ENCODE data around the gene TRABD2B.

DNA sequence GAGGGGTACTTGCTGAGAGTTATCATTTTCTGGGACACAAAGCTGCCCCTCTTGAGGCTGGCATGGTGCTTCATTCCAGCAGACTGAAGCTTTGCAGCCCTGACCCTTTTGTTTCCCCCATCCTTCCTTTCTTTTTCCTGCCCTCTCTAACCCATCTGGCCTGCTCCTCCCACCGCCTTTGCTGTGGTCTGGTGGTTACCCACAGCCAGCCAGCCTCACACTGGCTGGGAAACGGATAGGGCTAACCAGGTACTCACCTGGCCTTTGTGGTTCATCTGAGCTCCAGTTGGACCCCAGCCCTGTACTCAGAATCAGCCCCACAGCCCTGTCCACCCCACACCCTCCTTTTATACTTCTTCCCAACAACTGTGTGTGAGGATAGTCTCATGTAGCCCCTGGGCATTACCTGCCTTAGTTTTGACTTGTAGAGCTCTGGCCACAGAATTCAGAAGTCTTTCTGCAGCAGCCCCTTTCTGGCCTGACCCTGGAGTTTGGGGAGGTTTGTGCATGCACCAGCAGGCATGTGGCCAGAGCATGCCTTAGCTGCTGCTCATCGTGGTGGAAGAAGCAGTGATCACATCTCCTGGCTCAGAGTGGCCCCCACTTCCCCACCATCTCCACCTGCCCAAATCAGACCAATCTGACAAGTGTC is 138.0 kb downstream of the TRABD2B start:
- TF ChIP-seq, protein P1, sequence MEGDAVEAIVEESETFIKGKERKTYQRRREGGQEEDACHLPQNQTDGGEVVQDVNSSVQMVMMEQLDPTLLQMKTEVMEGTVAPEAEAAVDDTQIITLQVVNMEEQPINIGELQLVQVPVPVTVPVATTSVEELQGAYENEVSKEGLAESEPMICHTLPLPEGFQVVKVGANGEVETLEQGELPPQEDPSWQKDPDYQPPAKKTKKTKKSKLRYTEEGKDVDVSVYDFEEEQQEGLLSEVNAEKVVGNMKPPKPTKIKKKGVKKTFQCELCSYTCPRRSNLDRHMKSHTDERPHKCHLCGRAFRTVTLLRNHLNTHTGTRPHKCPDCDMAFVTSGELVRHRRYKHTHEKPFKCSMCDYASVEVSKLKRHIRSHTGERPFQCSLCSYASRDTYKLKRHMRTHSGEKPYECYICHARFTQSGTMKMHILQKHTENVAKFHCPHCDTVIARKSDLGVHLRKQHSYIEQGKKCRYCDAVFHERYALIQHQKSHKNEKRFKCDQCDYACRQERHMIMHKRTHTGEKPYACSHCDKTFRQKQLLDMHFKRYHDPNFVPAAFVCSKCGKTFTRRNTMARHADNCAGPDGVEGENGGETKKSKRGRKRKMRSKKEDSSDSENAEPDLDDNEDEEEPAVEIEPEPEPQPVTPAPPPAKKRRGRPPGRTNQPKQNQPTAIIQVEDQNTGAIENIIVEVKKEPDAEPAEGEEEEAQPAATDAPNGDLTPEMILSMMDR (IDR thresholded peaks at IDR 0.05 in 4 of 5, conservative IDR thresholded peaks at IDR 0.05 in 1 of 5): no peak
- TF ChIP-seq POLR2A (IDR thresholded peaks at IDR 0.05): no peak
